ENCODE measurements around the gene NPSR1.

DNA sequence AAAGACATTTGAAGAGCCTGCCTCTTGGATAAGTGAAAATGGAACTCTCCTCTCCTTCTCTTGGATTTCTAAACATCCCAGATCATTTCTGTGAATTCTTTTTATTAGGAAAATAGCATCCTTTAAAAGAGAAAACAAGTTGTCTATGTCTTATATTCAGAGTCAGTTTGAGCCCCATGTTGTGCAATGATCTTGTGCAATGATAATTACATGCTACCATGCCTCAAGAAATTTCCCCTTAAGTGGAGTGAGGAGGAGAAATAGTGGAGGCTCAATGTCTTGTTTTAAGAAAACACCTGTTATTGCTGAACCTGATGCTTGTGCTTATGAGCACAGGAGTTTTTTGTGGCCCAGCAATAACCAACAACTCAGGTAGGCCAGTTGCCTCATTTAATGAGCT, 103.6 kb downstream of the NPSR1 start:
- no peak for TF ChIP-seq POLR2A (IDR thresholded peaks at IDR 0.05)
- no peak for TF ChIP-seq POLR2AphosphoS5 (IDR thresholded peaks at IDR 0.05)
